Measurements from ENCODE around the gene SPRED2. TPM values are rescaled to one million over a fixed set of nuclear protein-coding genes. Genes with fewer than 3 reads are reported as not detected.
A peak's percentile ranks its signal among the peaks of the same experiment; 100 is the strongest.

The SPRED2 gene
- total RNA-seq, 1 donor from 2014 or later, result 56.9 TPM

GRCh38 chr2:65425276-65425675, 7.1 kb downstream of the SPRED2 start:
- intact Hi-C loops (cut with DNase I), result no loop called here

GRCh38 chr2:65424391-65424790, 8.0 kb downstream of the SPRED2 start:
- no peak for TF ChIP-seq CTCF (IDR thresholded peaks at IDR 0.05)
- no peaks in the 10 kb centered on the region for H3K27me3 ChIP-seq
- no peak overlapping the region for H3K4me3 ChIP-seq
- no peak for ATAC-seq
- DNase-seq, result no peak
- H3K9me3 ChIP-seq, result no peaks in the 10 kb centered on the region
- no peak overlapping the region for H3K27ac ChIP-seq
- H3K4me1 ChIP-seq, result peaks cover 16% of the 10 kb centered on the region
- no peaks in the 10 kb centered on the region for H3K36me3 ChIP-seq
- intact Hi-C loops (cut with DNase I), result no loop called here

More at GRCh38 chr2:65425276-65425675, 7.1 kb downstream of the SPRED2 start:
- Histone ChIP-seq H3K4me3 (no peak overlapping the region), H3K27ac (no peak overlapping the region), H3K27me3 (no peaks in the 10 kb centered on the region), H3K9me3 (no peaks in the 10 kb centered on the region), H3K36me3 (no peaks in the 10 kb centered on the region), H3K4me1 (peaks cover 23% of the 10 kb centered on the region)
- TF ChIP-seq CTCF (IDR thresholded peaks at IDR 0.05), result no peak
- DNase-seq (no peak), ATAC-seq (no peak)

GRCh38 chr2:65421432-65421748, 11.0 kb downstream of the SPRED2 start:
- intact Hi-C loops (cut with DNase I), result no loop called here
- H3K36me3 ChIP-seq, result no peaks in the 10 kb centered on the region
- peaks cover 26% of the 10 kb centered on the region for H3K4me1 ChIP-seq
- no peak for TF ChIP-seq CTCF (IDR thresholded peaks at IDR 0.05)
- DNase-seq (no peak), ATAC-seq (no peak)
- no peak overlapping the region for H3K4me3 ChIP-seq
- no peaks in the 10 kb centered on the region for H3K27me3 ChIP-seq
- H3K9me3 ChIP-seq, result no peaks in the 10 kb centered on the region
- no peak overlapping the region for H3K27ac ChIP-seq

GRCh38 chr2:65420712-65421431, 11.5 kb downstream of the SPRED2 start:
- DNase-seq (no peak), ATAC-seq (peak; percentile 77)
- TF ChIP-seq CTCF (IDR thresholded peaks at IDR 0.05), result no peak
- Histone ChIP-seq H3K36me3 (no peaks in the 10 kb centered on the region), H3K4me3 (no peak overlapping the region), H3K27ac (no peak overlapping the region), H3K9me3 (no peaks in the 10 kb centered on the region), H3K27me3 (no peaks in the 10 kb centered on the region), H3K4me1 (peaks cover 26% of the 10 kb centered on the region)
- intact Hi-C loops (cut with DNase I), result no loop called here

GRCh38 chr2:65417509-65418085, 14.8 kb downstream of the SPRED2 start:
- intact Hi-C loops (cut with DNase I), result no loop called here
- H3K4me1 ChIP-seq, result peaks cover 39% of the 10 kb centered on the region
- H3K36me3 ChIP-seq, result no peaks in the 10 kb centered on the region
- no peak overlapping the region for H3K4me3 ChIP-seq
- H3K9me3 ChIP-seq, result no peaks in the 10 kb centered on the region
- TF ChIP-seq CTCF (IDR thresholded peaks at IDR 0.05), result no peak
- DNase-seq (no peak), ATAC-seq (no peak)
- H3K27me3 ChIP-seq, result no peaks in the 10 kb centered on the region
- no peak overlapping the region for H3K27ac ChIP-seq

All from upper lobe of right lung (tissue), 1 donor.